ENCODE results near the gene TMIE.

Gene TMIE

GRCh38 chr3:46659285-46659684 lies 41.9 kb upstream of the TMIE start:
- H3K4me2 ChIP-seq (ENCODE audit: low read length): no peak overlapping the region
- H3K36me3 ChIP-seq (ENCODE audit: control insufficient read depth, low read length): no peaks in the 10 kb centered on the region
- no peak overlapping the region for H3K4me3 ChIP-seq (ENCODE audit: low read length)
- peaks cover 16% of the 10 kb centered on the region for H3K4me1 ChIP-seq (ENCODE audit: control insufficient read depth, low read length)
- TF ChIP-seq CTCF (IDR thresholded peaks at IDR 0.05; ENCODE audit: low read depth, low read length, poor library complexity, severe bottlenecking) (no peak), EZH2phosphoT487 (IDR thresholded peaks at IDR 0.05; ENCODE audit: borderline replicate concordance, low read length) (no peak)
- no peaks in the 10 kb centered on the region for H3F3A ChIP-seq (ENCODE audit: control insufficient read depth, insufficient read depth)
- no peak overlapping the region for H3K27ac ChIP-seq (ENCODE audit: low read depth, low read length)
- no peaks in the 10 kb centered on the region for H3K9me3 ChIP-seq (ENCODE audit: control insufficient read depth, insufficient read depth, low read length)
- H4K20me1 ChIP-seq (ENCODE audit: control insufficient read depth, insufficient read depth, low read depth, low read length): no peaks in the 10 kb centered on the region
- 0 out of 2 replicates have a peak, but pooled peaks cover 6% of the 10 kb centered on the region for H3K27me3 ChIP-seq (ENCODE audit: control insufficient read depth, low read length)
- H3K9me2 ChIP-seq (replicated peaks; ENCODE audit: control insufficient read depth, low read length): no peaks in the 10 kb centered on the region
- H3K79me2 ChIP-seq (ENCODE audit: control insufficient read depth, low read length): no peaks in the 10 kb centered on the region

- TF ChIP-seq CTCF (IDR thresholded peaks at IDR 0.05; ENCODE audit: low read depth, low read length, poor library complexity, severe bottlenecking) (no peak), EZH2phosphoT487 (IDR thresholded peaks at IDR 0.05; ENCODE audit: borderline replicate concordance, low read length) (no peak)
- Histone ChIP-seq H3K27me3 (ENCODE audit: control insufficient read depth, low read length) (0 out of 2 replicates have a peak, but pooled peaks cover 6% of the 10 kb centered on the region), H3K36me3 (ENCODE audit: control insufficient read depth, low read length) (no peaks in the 10 kb centered on the region), H3K4me1 (ENCODE audit: control insufficient read depth, low read length) (peaks cover 16% of the 10 kb centered on the region), H3K4me2 (ENCODE audit: low read length) (no peak overlapping the region), H3F3A (ENCODE audit: control insufficient read depth, insufficient read depth) (no peaks in the 10 kb centered on the region), H3K79me2 (ENCODE audit: control insufficient read depth, low read length) (no peaks in the 10 kb centered on the region), H3K27ac (ENCODE audit: low read depth, low read length) (no peak overlapping the region), H4K20me1 (ENCODE audit: control insufficient read depth, insufficient read depth, low read depth, low read length) (no peaks in the 10 kb centered on the region), H3K9me2 (replicated peaks; ENCODE audit: control insufficient read depth, low read length) (no peaks in the 10 kb centered on the region), H3K9me3 (ENCODE audit: control insufficient read depth, insufficient read depth, low read length) (no peaks in the 10 kb centered on the region), H3K4me3 (ENCODE audit: low read length) (no peak overlapping the region)
These were observed 41.2 kb upstream of the TMIE start for GRCh38 chr3:46660003-46660402.

- H3K27ac ChIP-seq (ENCODE audit: low read depth, low read length): no peak overlapping the region
- TF ChIP-seq EZH2phosphoT487 (IDR thresholded peaks at IDR 0.05; ENCODE audit: borderline replicate concordance, low read length): no peak
- TF ChIP-seq CTCF (IDR thresholded peaks at IDR 0.05; ENCODE audit: low read depth, low read length, poor library complexity, severe bottlenecking): peak; percentile 33
- no peaks in the 10 kb centered on the region for H3K9me2 ChIP-seq (replicated peaks; ENCODE audit: control insufficient read depth, low read length)
- H3F3A ChIP-seq (ENCODE audit: control insufficient read depth, insufficient read depth): no peaks in the 10 kb centered on the region
- H3K36me3 ChIP-seq (ENCODE audit: control insufficient read depth, low read length): no peaks in the 10 kb centered on the region
- 0 out of 2 replicates have a peak, but pooled peaks cover 3% of the 10 kb centered on the region for H3K27me3 ChIP-seq (ENCODE audit: control insufficient read depth, low read length)
- H3K4me2 ChIP-seq (ENCODE audit: low read length): no peak overlapping the region
- no peaks in the 10 kb centered on the region for H3K79me2 ChIP-seq (ENCODE audit: control insufficient read depth, low read length)
- H3K4me1 ChIP-seq (ENCODE audit: control insufficient read depth, low read length): peaks cover 9% of the 10 kb centered on the region
- H3K9me3 ChIP-seq (ENCODE audit: control insufficient read depth, insufficient read depth, low read length): no peaks in the 10 kb centered on the region
- no peaks in the 10 kb centered on the region for H4K20me1 ChIP-seq (ENCODE audit: control insufficient read depth, insufficient read depth, low read depth, low read length)
- no peak overlapping the region for H3K4me3 ChIP-seq (ENCODE audit: low read length)
These were observed 40.4 kb upstream of the TMIE start for GRCh38 chr3:46660543-46661523.
